ENCODE measurements around the gene FMO1.

DNA sequence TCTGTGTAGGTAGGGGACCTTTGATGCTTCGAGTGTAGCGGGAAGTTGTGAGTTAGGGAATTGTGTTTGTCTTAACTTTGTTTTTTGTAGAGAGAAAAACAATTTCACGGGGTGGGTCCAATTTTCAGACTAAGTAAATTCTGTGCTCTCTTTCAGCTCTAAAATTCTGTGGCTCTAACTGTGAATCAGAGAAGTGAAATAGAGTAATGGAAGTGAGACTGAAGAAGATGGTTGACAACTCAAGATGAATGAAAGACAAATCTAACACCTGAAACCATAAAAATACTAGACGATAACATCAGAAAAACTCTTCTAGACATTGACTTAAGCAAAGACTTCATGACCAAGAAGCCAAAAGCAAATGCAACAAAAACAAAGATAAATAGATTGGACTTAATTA, 4.4 kb upstream of the FMO1 start:
- TF ChIP-seq, protein P1, sequence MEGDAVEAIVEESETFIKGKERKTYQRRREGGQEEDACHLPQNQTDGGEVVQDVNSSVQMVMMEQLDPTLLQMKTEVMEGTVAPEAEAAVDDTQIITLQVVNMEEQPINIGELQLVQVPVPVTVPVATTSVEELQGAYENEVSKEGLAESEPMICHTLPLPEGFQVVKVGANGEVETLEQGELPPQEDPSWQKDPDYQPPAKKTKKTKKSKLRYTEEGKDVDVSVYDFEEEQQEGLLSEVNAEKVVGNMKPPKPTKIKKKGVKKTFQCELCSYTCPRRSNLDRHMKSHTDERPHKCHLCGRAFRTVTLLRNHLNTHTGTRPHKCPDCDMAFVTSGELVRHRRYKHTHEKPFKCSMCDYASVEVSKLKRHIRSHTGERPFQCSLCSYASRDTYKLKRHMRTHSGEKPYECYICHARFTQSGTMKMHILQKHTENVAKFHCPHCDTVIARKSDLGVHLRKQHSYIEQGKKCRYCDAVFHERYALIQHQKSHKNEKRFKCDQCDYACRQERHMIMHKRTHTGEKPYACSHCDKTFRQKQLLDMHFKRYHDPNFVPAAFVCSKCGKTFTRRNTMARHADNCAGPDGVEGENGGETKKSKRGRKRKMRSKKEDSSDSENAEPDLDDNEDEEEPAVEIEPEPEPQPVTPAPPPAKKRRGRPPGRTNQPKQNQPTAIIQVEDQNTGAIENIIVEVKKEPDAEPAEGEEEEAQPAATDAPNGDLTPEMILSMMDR (conservative IDR thresholded peaks at IDR 0.05; ENCODE audit: low read depth, low read length): no peak
- no peak for TF ChIP-seq EZH2 (IDR thresholded peaks at IDR 0.05; ENCODE audit: low read length, unreplicated experiment)
- TF ChIP-seq EZH2phosphoT487 (IDR thresholded peaks at IDR 0.05; ENCODE audit: borderline replicate concordance, low read length): no peak
